Neural crest cell (in vitro differentiated cells): ENCODE measurements around the gene RRAGD. TPM values are rescaled to one million over a fixed set of nuclear protein-coding genes. Genes with fewer than 3 reads are reported as not detected.

ENCODE experiments used
- DNase-seq: peaks from one replicate; pipeline ENCODE4 v3.0.0; 2021; ENCODE audit warnings: low read depth, mixed read lengths, low spot score
- H3K27ac Mint-ChIP-seq: one replicate; pipeline ENCODE4 v1.8.0; 2021; ENCODE audit warnings: mild to moderate bottlenecking, mixed read lengths; ENCODE audit not compliant: unreplicated experiment
- H3K27me3 Mint-ChIP-seq: 2 replicates; pipeline ENCODE4 v1.8.0; 2021; ENCODE audit warnings: low read depth, mild to moderate bottlenecking, mixed read lengths
- H3K36me3 Mint-ChIP-seq: 2 replicates; pipeline ENCODE4 v1.8.0; 2021; ENCODE audit warnings: low read depth, mild to moderate bottlenecking, mixed read lengths
- H3K4me1 Mint-ChIP-seq: 2 replicates; pipeline ENCODE4 v1.8.0; 2021; ENCODE audit warnings: mixed read lengths
- H3K4me3 Mint-ChIP-seq: one replicate; pipeline ENCODE4 v1.8.0; 2021; ENCODE audit warnings: mild to moderate bottlenecking, mixed read lengths
- H3K9me3 Mint-ChIP-seq: 2 replicates; pipeline ENCODE4 v1.8.0; 2021; ENCODE audit warnings: mixed read lengths
- long read RNA-seq: library from polyadenylated mRNA; unstranded; transcript quantifications from one replicate; pipeline ENCODE4 v2.0.0, GENCODE V29; 2020
- total RNA-seq: library from RNA; stranded (reverse); gene quantifications from 2 replicates; pipeline ENCODE4 v1.2.1, GENCODE V29; 2021
- TF ChIP-seq, protein P1 (sequence below): fragments of 200-600 bp; sonication (generic); conservative IDR thresholded peaks from 2 replicates; pipeline ENCODE4 v1.5.0; 2021; ENCODE audit warnings: antibody characterized with exemption, mild to moderate bottlenecking

Gene RRAGD, protein sequence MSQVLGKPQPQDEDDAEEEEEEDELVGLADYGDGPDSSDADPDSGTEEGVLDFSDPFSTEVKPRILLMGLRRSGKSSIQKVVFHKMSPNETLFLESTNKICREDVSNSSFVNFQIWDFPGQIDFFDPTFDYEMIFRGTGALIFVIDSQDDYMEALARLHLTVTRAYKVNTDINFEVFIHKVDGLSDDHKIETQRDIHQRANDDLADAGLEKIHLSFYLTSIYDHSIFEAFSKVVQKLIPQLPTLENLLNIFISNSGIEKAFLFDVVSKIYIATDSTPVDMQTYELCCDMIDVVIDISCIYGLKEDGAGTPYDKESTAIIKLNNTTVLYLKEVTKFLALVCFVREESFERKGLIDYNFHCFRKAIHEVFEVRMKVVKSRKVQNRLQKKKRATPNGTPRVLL
- total RNA-seq, result 12.8 and 14.0 TPM in 2 replicates
- long read RNA-seq, partial matches to known transcripts, result 1 of 2 reads
- long read RNA-seq, other reads (novel, unspliced or antisense), result 1 of 2 reads

DNA sequence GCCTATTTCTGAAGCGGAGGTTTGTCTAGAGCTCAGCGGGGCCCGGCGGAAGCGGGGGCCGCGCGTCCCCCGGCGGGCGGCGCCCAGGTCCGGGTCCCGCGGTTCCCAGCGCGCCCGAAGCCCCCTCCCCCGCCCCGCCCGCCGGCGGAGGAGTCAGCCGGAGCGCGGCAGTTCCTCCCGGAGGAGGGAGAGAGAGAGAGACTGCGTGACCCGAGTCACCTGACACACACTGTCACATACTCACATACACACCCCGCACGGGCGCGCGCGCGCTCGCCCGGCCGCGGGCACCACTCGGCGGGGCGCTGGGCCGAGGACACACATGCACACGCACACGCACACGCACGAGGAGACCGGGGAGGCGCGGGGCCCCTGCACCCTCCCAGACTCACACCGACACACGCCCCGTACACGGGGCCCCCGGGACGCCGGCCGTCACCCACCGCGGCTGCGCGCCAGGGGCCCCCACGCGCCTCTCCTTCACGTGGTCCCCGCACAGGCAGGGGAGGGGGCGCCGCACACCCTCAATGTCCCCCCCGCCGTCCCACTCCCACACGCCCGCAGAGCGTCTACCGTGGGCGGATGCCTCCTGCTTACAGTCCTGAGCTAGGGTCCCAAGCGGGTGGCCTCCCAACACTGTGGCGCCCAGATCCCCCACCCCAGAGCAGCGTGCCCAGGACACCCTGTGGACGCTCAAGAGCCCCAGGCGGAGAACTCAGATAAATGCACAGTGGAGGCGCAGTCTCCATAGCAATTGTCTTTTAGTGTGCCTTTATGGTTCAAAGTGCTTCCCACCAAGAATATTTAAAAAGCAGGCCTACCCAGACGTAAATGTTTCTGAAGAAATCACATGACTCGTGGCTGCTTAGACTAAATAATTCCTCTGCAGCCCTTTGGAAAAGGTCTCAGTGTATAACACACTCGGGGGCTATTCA is at the start of gene RRAGD:
Gene RRAGD, minus strand, starts transcription at position 203 of the 935 bp plus-strand sequence. CDS start 280 bp downstream, outside the sequence.
- peaks cover 43% of the 10 kb centered on the region for H3K27me3 Mint-ChIP-seq
- peaks cover 21% of the 10 kb centered on the region for H3K4me1 Mint-ChIP-seq
- no peaks in the 10 kb centered on the region for H3K36me3 Mint-ChIP-seq
- H3K9me3 Mint-ChIP-seq, result no peaks in the 10 kb centered on the region
- DNase-seq, result peak; percentile 34
- H3K27ac Mint-ChIP-seq, result no peak within 1 kb of the TSS
- peak within 1 kb of the TSS; percentile 96 for H3K4me3 Mint-ChIP-seq
- TF ChIP-seq, protein P1, sequence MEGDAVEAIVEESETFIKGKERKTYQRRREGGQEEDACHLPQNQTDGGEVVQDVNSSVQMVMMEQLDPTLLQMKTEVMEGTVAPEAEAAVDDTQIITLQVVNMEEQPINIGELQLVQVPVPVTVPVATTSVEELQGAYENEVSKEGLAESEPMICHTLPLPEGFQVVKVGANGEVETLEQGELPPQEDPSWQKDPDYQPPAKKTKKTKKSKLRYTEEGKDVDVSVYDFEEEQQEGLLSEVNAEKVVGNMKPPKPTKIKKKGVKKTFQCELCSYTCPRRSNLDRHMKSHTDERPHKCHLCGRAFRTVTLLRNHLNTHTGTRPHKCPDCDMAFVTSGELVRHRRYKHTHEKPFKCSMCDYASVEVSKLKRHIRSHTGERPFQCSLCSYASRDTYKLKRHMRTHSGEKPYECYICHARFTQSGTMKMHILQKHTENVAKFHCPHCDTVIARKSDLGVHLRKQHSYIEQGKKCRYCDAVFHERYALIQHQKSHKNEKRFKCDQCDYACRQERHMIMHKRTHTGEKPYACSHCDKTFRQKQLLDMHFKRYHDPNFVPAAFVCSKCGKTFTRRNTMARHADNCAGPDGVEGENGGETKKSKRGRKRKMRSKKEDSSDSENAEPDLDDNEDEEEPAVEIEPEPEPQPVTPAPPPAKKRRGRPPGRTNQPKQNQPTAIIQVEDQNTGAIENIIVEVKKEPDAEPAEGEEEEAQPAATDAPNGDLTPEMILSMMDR, result no peak

DNA sequence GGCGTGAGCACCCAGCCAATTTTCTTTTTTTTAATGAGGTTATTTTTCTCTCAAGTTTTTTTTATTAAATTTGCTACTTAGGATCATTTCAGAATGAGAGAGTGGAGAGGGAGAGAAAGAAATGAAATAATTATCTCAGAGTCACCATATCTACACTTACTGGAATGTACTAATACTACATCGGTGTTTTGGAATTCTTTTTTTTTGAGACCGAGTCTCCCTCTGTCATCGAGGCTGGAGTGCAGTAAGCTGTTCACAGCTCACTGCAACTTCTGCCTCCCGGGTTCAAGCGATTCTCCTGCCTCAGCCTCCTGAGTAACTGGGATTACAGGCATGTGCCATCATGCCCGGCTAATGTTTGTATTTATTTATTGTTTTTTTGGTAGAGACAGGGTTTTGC is 48.6 kb upstream of the RRAGD start:
- Mint-ChIP-seq H3K4me1 (peaks cover 6% of the 10 kb centered on the region), H3K36me3 (no peaks in the 10 kb centered on the region), H3K27me3 (no peaks in the 10 kb centered on the region), H3K4me3 (no peak overlapping the region), H3K9me3 (peaks cover 3% of the 10 kb centered on the region), H3K27ac (no peak overlapping the region)
- TF ChIP-seq, protein P1, result no peak
- no peak for DNase-seq

DNA sequence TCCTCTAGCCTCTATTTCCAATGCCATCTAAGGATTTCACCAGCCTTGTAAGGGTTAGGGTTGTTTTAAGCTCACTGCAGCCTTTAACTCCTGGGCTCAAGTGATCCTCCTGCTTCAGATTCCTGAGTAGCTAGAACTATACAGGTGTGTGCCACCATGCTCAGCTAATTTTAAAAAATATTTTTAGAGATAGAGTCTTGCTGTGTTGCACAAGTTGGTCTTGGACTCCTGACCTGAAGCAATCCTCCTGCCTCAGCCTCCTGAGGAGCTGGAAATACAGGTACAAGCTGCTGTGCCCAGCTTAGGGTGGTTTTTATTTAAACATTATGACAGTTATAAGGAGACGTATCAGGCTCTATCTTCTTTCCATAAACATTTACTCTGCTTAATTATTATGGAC is 47.4 kb upstream of the RRAGD start:
- DNase-seq, result no peak
- TF ChIP-seq, protein P1, result no peak
- Mint-ChIP-seq H3K27me3 (no peaks in the 10 kb centered on the region), H3K36me3 (no peaks in the 10 kb centered on the region), H3K27ac (no peak overlapping the region), H3K9me3 (peaks cover 3% of the 10 kb centered on the region), H3K4me1 (peaks cover 3% of the 10 kb centered on the region), H3K4me3 (no peak overlapping the region)

DNA sequence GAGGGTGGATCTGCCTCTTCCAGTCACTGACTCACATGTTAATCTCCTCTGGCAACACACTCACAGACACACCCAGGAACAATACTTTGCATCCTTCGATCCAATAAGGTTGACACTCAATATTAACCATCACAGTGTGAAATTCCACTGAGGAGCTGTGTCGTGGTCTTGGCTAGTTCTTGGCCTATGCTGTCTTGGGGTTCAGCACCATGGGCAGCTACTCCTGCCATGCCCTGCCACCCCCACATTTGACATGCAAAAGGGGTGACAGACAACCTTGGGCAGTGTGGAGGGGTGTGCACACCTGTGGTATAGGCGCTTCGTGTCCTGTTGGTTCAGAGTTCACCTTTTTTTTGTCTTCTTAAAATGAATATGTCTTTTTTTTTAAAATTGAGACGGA is 46.6 kb upstream of the RRAGD start:
- H3K27ac Mint-ChIP-seq, result no peak overlapping the region
- H3K27me3 Mint-ChIP-seq, result no peaks in the 10 kb centered on the region
- H3K9me3 Mint-ChIP-seq, result peaks cover 3% of the 10 kb centered on the region
- no peaks in the 10 kb centered on the region for H3K36me3 Mint-ChIP-seq
- H3K4me1 Mint-ChIP-seq, result no peaks in the 10 kb centered on the region
- no peak for DNase-seq
- no peak overlapping the region for H3K4me3 Mint-ChIP-seq
- TF ChIP-seq, protein P1, result no peak

DNA sequence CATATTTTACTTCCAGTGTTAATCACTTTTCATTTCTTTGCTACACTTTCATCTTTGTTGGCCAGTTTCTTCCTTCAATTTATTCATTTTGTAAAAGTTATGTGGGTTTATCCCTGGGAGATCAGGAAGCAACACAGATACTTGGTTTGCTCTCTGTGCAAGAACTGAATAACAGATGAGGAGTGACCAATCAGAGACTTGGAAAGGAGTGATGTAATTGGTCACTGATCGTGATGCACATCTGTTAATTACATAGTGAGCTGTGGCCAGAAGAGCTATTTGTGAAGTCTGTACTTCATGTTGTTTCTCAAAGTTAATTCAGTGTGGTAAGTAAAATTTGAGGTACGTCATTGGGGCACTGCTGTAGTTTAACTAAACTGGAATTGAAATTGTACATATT is 42.2 kb upstream of the RRAGD start:
- H3K27ac Mint-ChIP-seq, result no peak overlapping the region
- H3K27me3 Mint-ChIP-seq, result no peaks in the 10 kb centered on the region
- no peak overlapping the region for H3K4me3 Mint-ChIP-seq
- H3K4me1 Mint-ChIP-seq, result no peaks in the 10 kb centered on the region
- TF ChIP-seq, protein P1, result no peak
- no peak for DNase-seq
- no peaks in the 10 kb centered on the region for H3K36me3 Mint-ChIP-seq
- H3K9me3 Mint-ChIP-seq, result peaks cover 3% of the 10 kb centered on the region
